GM12878 (cell line): ENCODE results near the gene MUC5AC. TPM values are rescaled to one million over a fixed set of nuclear protein-coding genes. Genes with fewer than 3 reads are reported as not detected.

Source experiments
- ATAC-seq: fragments of 200-7000 bp; cut with Tn5 transposase; 3 replicates; pipeline ENCODE4 v1.9.1; 2020; ENCODE audit warnings: mild to moderate bottlenecking, moderate library complexity
- BruUV-seq: library from RNA; stranded (reverse); fragments of 400-500 nt; replicated peaks from 2 replicates; lab custom pipeline; 2021; lab: Mats Ljungman, UMichigan
- CTCF ChIA-PET: fragments of 300-600 bp; sonication (Branson Sonifier 250); formaldehyde crosslinking; extraction: SDS; loops from one replicate; lab custom pipeline; 2021; ENCODE audit warnings: inconsistent platforms; lab: Yijun Ruan, JAX
- POLR2A ChIA-PET: fragments of 350-600 bp; formaldehyde crosslinking; extraction: SDS; loops from one replicate; lab custom pipeline; 2021; ENCODE audit warnings: inconsistent platforms; lab: Charles Lee
- RAD21 ChIA-PET: fragments of 300-600 bp; sonication (Branson Sonifier 250); formaldehyde crosslinking; loops from one replicate; lab custom pipeline; 2023; ENCODE audit warnings: antibody characterized with exemption; ENCODE audit not compliant: unreplicated experiment; lab: Charles Lee
- SMC1A ChIA-PET: fragments of 300-600 bp; sonication (Branson Sonifier 250); formaldehyde crosslinking; loops from one replicate; lab custom pipeline; 2023; ENCODE audit not compliant: unreplicated experiment, uncharacterized antibody; lab: Charles Lee
- DNase-seq: peaks from one replicate; pipeline ENCODE4 v3.0.0-alpha.2; 2011; ENCODE audit warnings: low read depth, low spot score
- FAIRE-seq: peaks from 3 replicates; lab custom pipeline; 2011; peaks lifted over from hg19 to GRCh38; lab: Jason Lieb, UNC
- H2AFZ ChIP-seq: 2 replicates; pipeline ENCODE4 v1.6.0; 2011; ENCODE audit warnings: low read depth, low read length, control low read depth; ENCODE audit not compliant: control insufficient read depth
- H3K27ac ChIP-seq: 2 replicates; pipeline ENCODE4 v1.5.1; 2011; ENCODE audit warnings: control low read depth; ENCODE audit not compliant: control insufficient read depth, insufficient read depth
- H3K27me3 ChIP-seq, 2 experiments: replicated peaks in 1 of 2; 2 replicates each; pipeline versions ENCODE4 v1.6.0 to v1.6.1; 2011; ENCODE audit warnings: low read length in 1 of 2; ENCODE audit not compliant: control insufficient read depth in 2 of 2, insufficient read depth in 2 of 2
- H3K36me3 ChIP-seq, 2 experiments: 2 replicates each; pipeline ENCODE4 v1.5.1; 2011; ENCODE audit warnings: low read length in 1 of 2; ENCODE audit not compliant: control insufficient read depth in 2 of 2, insufficient read depth in 2 of 2
- H3K4me1 ChIP-seq: 2 replicates; pipeline ENCODE4 v1.6.1; 2011; ENCODE audit warnings: mild to moderate bottlenecking, low read length, moderate library complexity, mixed read lengths; ENCODE audit not compliant: control insufficient read depth, insufficient read depth
- H3K4me2 ChIP-seq: 2 replicates; pipeline ENCODE4 v1.6.0; 2011; ENCODE audit warnings: control low read depth; ENCODE audit not compliant: control insufficient read depth, insufficient read depth
- H3K4me3 ChIP-seq: fragments of 200-600 bp; sonication (generic); 2 replicates; pipeline ENCODE4 v1.5.1; 2016
- H3K79me2 ChIP-seq: 2 replicates; pipeline ENCODE4 v1.6.0; 2011; ENCODE audit warnings: low read length; ENCODE audit not compliant: control insufficient read depth, insufficient read depth
- H3K9ac ChIP-seq: 2 replicates; pipeline ENCODE4 v1.8.0; 2011; ENCODE audit warnings: low read length, control low read depth, mixed read lengths; ENCODE audit not compliant: control insufficient read depth, insufficient read depth
- H3K9me3 ChIP-seq: replicated peaks from 3 replicates; pipeline ENCODE4 v1.5.1; 2011; ENCODE audit warnings: mild to moderate bottlenecking, low read length; ENCODE audit not compliant: control insufficient read depth, insufficient read depth
- H4K20me1 ChIP-seq: 2 replicates; pipeline ENCODE4 v1.6.0; 2011; ENCODE audit not compliant: control insufficient read depth, insufficient read depth
- CREB1 ChIP-seq: IDR thresholded peaks from 2 replicates; pipeline ENCODE4 v1.6.1; 2012; ENCODE audit warnings: low read depth, mild to moderate bottlenecking, inconsistent platforms
- E4F1 ChIP-seq: fragments of 450-650 bp; IDR thresholded peaks from 2 replicates; pipeline ENCODE4 v1.6.1; 2018; ENCODE audit warnings: borderline replicate concordance, mild to moderate bottlenecking; ENCODE audit not compliant: partially characterized antibody
- IRF3 ChIP-seq: fragments of 450-650 bp; IDR thresholded peaks from 2 replicates; pipeline ENCODE4 v1.6.1; 2014; ENCODE audit warnings: mild to moderate bottlenecking
- JUND ChIP-seq: IDR thresholded peaks from 2 replicates; pipeline ENCODE4 v1.6.1; 2012; ENCODE audit warnings: low read depth, mild to moderate bottlenecking, low read length, improper control_type of control experiment, moderate library complexity
- NR2F1 ChIP-seq: fragments of 450-650 bp; conservative IDR thresholded peaks from 2 replicates; pipeline ENCODE4 v1.6.1; 2017; ENCODE audit warnings: mild to moderate bottlenecking
- SMARCA5 ChIP-seq: fragments of 450-650 bp; IDR thresholded peaks from 2 replicates; pipeline ENCODE4 v1.6.1; 2017; ENCODE audit warnings: mild to moderate bottlenecking
- TCF7 ChIP-seq: IDR thresholded peaks from 2 replicates; pipeline ENCODE4 v1.6.1; 2014; ENCODE audit warnings: antibody characterized with exemption, borderline replicate concordance
- ZSCAN29 ChIP-seq: fragments of 450-650 bp; IDR thresholded peaks from 2 replicates; pipeline ENCODE4 v1.6.1; 2017; ENCODE audit warnings: mild to moderate bottlenecking, moderate library complexity
- WGBS: methylation state at CpG from one replicate; pipeline ENCODE4 v1.1.6; 2016; ENCODE audit warnings: low lambda C conversion rate; ENCODE audit not compliant: insufficient replicate concordance, insufficient coverage; ENCODE audit errors: missing lambda C conversion rate; 5-methylcytosine and 5-hydroxymethylcytosine counted together
- in situ Hi-C: fragments of 300-500 bp; cut with MboI; formaldehyde crosslinking; loops from 9 replicates; pipeline ENCODE4 v1.14.3; 2018; ENCODE audit warnings: mixed read lengths
- intact Hi-C: fragments of 100-400 bp; cut with micrococcal nuclease; formaldehyde crosslinking; loops from one replicate; pipeline ENCODE4 v1.14.2; 2022; ENCODE audit not compliant: unreplicated experiment
- polyA plus RNA-seq, 11 experiments: library from polyadenylated mRNA; depleted of rRNA in 4 of 11; unstranded in 6 of 11; stranded (reverse) in 5 of 11; fragments of >200 nt; fragmentation: Nextera tagmentation in 4 of 11; fragmentation: Illumina TruSeq in 1 of 11; extraction: Ambion mirVana in 4 of 11; extraction: Trizol in 1 of 11; gene quantifications; 1 replicate in 1 of 11; 2 replicates in 10 of 11; pipeline versions ENCODE4 v1.2.1 to v1.2.3, GENCODE V29; 2011 to 2016; ENCODE audit warnings: inconsistent platforms in 2 of 11, missing spikeins in 2 of 11, low read depth in 1 of 11
- total RNA-seq, 4 experiments: library from RNA; depleted of rRNA in 3 of 4; stranded (reverse); fragments of >200 nt in 3 of 4; fragmentation: Illumina TruSeq in 1 of 4; extraction: Trizol in 1 of 4; gene quantifications; 2 replicates each; pipeline versions ENCODE4 v1.2.1 to v1.2.3, GENCODE V29; 2013 to 2021

Gene MUC5AC
- total and polyA plus RNA-seq, 10 of the 15 experiments (the other 5 are each of a cell fraction or from before 2014, with no cell fraction given) = under 0.01 to 0.01 TPM; not detected in 8

DNA sequence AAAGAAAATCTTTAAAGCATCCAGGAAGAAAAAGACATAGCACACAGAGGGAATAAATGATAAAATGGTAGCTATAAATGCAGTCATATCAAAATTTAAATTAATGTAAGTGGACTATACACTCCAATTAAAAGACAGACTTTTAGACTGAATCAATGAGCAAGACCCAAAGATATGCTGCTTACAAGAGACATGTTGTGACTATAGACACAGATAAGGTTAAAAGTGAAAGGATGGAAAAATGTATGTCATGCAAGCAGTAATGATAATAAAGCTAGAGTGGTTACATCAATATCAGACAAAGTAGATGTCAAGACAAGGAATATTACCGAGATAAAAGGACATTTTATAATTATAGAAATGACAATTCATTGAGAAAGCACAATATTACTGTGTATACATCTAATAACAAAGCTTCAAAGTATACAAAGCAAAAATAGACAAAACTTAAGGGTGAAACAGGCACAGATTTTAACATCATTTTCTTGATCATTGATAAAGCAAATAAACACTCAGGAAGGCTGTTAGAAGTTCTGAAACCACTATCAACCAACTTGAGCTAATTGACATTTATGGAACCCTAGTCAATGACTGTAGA lies 22.8 kb upstream of the MUC5AC start:
- BruUV-seq = no TSS peak
- no peak for DNase-seq
- no peak for FAIRE-seq
- Histone ChIP-seq H3K4me2 (no peak overlapping the region), H2AFZ (no peak overlapping the region), H3K9ac (no peak overlapping the region), H4K20me1 (no peaks in the 10 kb centered on the region), H3K36me3 (no peaks in the 10 kb centered on the region), H3K79me2 (no peaks in the 10 kb centered on the region), H3K27me3 (no peaks in the 10 kb centered on the region), H3K4me1 (no peaks in the 10 kb centered on the region), H3K4me3 (no peak overlapping the region), H3K27ac (no peak overlapping the region), H3K9me3 (no peaks in the 10 kb centered on the region; the same call in 2 of the 3 replicates)
- TF ChIP-seq IRF3 (no peak), JUND (no peak), TCF7 (no peak), E4F1 (no peak), ZSCAN29 (no peak), SMARCA5 (no peak), CREB1 (no peak), NR2F1 (no peak)
- intact Hi-C loops (no loop called here), in situ Hi-C loops (no loop called here)
- POLR2A ChIA-PET = no interaction called here
- SMC1A ChIA-PET = no interaction called here
- no peak for ATAC-seq
- CTCF ChIA-PET = no interaction called here
- RAD21 ChIA-PET = no interaction called here
- WGBS = 0% methylated on average over 1 of the region's 1 CpG
